Glomerular endothelial cell (primary cell): ENCODE results near the gene MST1. TPM values are rescaled to one million over a fixed set of nuclear protein-coding genes. Genes with fewer than 3 reads are reported as not detected.
"Not testable (repeated sequence)": the region's sequence is repeated elsewhere in the genome, so short reads cannot be mapped to it uniquely, and the experiment has no call there.

ENCODE experiments used
- DNase-seq: peaks from one replicate; pipeline ENCODE4 v3.0.0-alpha.2; 2011; ENCODE audit warnings: low read depth, low spot score; ENCODE audit errors: extremely low read depth
- total RNA-seq: library from RNA; depleted of rRNA; stranded (reverse); fragments of >200 nt; gene quantifications from 2 replicates; pipeline ENCODE4 v1.2.3, GENCODE V29; 2015

MST1 gene
- total RNA-seq, 1 donor from 2014 or later: 9.6 TPM

GRCh38 chr3:49701388-49702077 is 12.3 kb upstream of the MST1 start:
- no peak for DNase-seq

DNA sequence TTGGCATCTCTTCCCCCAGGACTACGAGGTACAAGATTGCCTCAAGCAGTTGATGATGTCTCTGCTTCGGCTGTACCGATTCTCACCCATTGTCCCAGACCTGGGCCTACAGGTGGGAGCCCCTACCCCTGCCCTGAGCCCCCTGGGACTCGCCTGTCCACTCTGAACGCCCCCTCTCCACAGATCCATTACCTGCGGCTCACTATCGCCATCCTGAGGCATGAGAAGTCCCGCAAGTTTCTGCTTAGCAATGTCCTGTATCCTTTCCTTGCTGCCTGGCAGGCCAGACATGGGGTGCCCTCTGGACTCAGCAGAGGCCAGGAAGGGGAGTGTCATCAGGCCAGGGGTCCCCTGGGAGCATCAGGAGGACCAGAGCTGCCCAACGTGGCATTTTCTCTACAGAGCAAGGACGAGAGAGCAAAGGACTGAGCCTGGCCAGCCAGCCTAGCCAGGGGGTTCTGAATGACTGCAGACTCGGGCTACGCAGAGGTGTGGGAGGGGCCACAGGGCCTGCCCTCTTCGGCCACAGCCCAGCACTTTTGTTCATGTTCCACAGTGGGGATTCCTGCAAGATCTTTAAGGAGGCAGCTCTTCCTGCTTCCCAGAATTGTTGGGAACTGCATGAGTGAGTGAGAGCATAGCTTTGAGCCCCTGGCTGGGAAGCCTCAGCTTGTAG is 11.3 kb upstream of the MST1 start:
- DNase-seq: no peak

DNA sequence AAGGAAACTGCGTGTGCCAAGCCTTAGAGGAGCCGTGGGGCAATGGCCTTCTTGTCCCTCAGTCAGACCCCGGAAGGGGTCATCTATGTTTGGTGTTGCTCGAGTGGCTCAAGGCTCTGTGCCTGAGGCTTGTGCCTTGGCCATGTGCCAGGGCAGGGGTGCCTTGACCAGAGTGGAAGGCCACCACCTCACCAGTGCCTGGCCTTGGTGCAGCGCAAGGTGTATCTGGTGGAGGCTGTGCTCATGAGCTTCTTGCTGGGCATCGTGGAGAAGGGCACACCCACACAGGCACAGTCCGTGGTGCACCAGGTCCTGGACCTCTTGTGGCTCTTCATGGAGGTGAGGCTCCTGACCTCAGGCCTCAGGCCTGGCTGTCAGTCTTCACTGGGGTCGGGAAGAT is 10.7 kb upstream of the MST1 start:
- no peak for DNase-seq

DNA sequence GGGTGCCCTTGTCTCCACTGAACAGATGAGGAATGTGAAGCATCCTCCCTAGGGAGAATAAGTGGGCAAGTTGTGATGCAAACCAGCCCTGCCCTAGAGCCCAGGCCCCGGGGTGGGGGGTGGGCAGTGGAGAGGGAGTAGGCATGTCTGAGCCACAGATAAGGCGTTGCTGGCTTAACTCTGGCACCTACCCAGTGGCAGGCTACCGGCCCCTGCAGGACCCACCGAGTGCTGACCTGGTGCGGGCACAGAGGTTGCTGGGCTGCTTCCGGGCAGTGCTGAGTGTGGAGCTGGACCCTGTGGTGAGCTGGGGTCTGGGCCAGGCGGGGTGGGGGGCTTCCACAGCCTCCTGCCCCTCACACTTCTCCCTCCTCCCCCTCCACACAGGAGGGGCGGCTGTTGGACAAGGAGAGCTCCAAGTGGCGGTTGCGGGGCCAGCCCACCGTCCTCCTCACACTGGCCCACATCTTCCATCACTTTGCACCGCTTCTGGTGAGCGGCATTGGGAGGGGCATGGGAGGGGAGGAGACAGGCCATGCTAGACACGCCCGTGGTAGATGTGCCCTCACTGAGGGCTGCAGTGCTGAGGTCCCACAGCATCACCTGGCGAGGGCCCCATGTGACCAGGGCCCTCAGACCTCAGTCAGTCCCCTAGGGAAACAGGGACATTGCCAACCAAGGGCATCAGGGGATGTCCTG is 10.2 kb upstream of the MST1 start:
- no peak for DNase-seq

DNA sequence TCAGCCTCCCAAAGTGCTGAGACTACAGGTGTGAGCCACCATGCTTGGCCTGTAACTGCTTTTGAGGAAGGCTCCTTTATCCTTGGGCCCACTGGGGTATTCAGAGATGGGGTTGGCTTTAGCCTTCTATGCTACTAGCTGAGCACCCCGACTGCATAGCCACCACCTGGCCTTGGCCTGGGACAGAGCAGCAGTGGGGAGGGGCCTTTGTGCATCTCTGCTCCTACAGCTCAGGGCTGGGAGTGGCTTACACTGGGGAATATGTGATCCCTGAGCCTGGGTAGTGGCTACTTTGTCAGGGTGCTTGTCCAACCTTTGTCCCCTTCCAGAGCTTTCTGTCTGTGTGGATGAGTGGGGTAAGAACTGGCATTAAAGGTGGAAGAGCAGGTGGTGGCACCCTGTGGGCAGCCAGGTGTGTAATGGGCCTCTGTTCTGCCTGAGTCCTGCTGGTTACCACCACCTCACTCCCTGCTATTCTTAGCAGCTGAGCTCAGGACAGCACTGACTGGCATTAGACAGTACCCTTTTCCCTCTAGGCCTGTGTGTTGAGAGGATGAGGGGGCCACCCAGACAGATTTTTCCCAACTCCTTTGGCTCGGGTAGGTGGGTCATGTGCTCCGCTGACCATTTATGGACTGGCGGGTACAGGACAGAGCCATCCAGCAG is 6.2 kb upstream of the MST1 start:
- DNase-seq: not testable (repeated sequence)

GRCh38 chr3:49694409-49695070 is 5.3 kb upstream of the MST1 start:
- not testable (repeated sequence) for DNase-seq

DNA sequence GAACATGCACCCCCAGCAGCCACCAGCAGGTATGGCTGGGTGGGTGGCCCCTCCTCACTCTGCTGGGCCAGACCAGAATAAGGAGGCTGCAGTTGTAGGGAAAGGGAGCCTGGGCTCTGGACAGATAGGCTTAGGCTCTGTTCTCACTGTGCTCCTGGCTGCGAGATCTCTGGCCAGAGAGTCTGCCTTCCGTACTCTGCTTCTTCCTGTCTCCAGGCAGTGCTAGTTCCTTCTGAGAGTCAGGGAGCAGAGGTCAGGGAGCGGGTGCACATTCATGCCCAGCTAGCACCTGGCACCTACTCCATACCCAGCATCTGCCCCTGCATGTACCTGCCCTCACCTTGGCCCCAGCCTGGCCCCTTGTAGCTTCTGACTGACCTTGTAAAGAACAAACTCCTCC is 2.2 kb upstream of the MST1 start:
- not testable (repeated sequence) for DNase-seq

GRCh38 chr3:49690856-49691255 is 1.6 kb upstream of the MST1 start:
- DNase-seq: not testable (repeated sequence)

GRCh38 chr3:49689908-49690624 is 792 bp upstream of the MST1 start:
- DNase-seq: not testable (repeated sequence)

- DNase-seq: not testable (repeated sequence)
Observed at GRCh38 chr3:49688338-49689045, 782 bp downstream of the MST1 start.

- not testable (repeated sequence) for DNase-seq
Observed at GRCh38 chr3:49687424-49687795, 1.9 kb downstream of the MST1 start.

GRCh38 chr3:49686769-49687423 is 2.4 kb downstream of the MST1 start:
- DNase-seq: not testable (repeated sequence)

DNA sequence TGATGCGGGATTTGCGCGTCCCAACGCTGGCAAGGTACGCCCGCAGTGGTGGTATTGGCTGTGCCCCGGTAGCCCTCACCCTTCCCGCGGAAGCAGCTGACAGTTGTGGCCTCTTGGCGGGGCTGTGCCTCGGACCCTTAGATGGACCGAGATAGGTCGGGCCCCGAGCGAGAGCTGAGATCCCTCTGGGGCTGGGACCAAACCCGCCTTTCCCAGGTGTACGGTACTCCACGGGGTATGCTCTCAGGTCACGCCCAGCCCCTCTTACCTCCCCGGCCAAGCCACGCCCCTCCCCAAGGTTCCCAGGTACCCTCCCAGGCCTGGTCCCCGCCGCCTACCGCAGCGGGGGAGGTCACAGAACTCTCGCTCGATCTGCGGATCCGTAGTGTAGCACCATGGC is 2.9 kb downstream of the MST1 start:
- DNase-seq: not testable (repeated sequence)

DNA sequence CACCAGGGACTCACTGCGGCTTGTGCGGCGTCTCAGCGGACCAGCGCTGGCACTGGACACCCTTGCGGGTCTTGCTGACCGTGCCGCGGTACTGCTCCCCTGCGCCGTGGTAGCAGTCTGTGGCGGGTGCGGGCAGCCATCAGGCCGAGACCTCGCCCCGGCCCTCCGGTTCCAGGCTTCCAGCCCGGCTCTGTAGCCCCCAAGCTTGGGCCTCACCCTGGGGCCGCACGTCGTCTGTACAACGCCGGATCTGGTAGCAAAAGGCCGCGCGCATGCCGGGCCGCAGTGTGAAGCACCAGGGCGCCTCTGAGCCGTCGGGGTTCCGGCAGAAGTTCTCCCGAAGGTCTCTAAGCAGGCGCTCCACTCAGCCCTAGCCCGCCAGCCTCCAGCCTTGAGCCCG is 3.4 kb downstream of the MST1 start:
- DNase-seq: not testable (repeated sequence)

GRCh38 chr3:49685103-49685502 is 4.2 kb downstream of the MST1 start:
- DNase-seq: not testable (repeated sequence)

DNA sequence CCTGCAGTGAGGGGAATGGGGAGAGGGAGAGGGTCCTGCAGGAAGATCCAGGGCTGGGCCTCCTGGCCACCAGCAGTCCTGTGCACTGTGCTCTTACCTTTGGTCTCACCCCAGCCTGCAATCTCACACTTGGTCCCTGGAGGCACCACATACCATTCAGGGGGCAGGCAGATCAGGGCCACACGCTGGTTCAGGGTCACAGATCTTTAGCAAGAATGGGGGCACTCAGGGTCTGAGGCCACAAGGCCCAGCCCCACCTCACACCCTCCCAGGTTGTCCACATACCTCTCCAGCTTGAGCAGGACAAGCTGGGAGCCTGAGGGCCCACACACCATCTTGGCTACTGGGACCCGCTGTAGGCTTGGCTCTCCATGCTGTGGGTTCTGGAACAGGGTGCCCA is 4.8 kb downstream of the MST1 start:
- DNase-seq: not testable (repeated sequence)

DNA sequence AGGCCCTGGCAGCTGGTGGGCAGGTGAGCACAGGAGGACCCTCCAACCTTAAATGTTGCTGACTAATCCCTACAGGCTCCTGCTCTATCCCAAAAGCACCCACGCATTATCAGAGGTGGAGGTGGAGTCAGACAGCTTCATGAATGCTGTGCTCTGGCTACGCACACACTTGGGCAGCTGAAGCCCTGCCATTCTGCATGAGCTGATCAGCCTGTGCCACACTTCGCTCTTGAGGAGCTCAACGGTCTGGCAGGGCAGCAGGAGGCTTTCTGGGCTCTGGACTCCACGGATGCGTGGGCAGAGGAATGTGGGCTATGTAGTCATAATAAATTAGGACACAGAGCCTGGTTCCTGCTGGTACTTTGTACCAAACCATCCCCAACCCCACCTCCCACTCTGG is 6.1 kb downstream of the MST1 start:
- DNase-seq: no peak

DNA sequence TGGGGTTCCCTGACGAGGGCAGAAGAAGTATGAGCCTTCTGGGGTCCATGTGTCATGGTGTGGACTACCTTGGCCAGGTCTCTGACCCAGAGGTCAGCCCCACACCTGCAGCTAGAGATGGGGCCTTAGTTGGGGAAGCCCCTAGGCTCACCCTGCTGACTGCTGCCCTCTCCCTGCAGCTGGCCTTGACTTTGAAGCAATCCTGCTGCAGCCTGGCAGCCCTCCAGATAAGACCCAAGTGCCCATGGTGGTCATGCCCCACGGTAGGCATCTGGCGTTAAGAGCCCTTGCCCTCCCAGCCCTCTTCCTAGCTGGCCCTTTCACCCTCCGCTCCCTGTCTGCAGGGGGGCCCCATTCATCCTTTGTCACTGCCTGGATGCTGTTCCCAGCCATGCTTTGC is 7.7 kb downstream of the MST1 start:
- no peak for DNase-seq

DNA sequence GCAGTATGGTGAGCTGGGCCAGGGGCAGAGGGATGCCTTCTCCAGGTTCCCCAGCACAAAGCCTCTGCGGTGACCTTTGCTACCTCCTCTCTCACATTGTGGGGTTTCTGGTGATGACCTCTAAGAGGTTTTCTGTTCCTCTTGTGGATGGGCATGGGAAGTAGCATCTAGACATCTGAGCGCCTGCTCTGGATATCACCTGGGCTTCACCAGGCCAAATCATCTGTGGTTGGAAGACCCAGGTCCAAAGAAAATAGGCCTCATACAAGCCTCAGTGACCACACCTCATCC is 8.1 kb downstream of the MST1 start:
- DNase-seq: no peak
